NOMO-1 (cell line): ENCODE data around the gene FAM111A.

Experiments
- DNase-seq, 2 experiments: peaks; one replicate each; lab custom pipeline; 2025; ENCODE audit not compliant: unreplicated experiment in 2 of 2; lab: John Stamatoyannopoulos, UW

FAM111A gene

DNA sequence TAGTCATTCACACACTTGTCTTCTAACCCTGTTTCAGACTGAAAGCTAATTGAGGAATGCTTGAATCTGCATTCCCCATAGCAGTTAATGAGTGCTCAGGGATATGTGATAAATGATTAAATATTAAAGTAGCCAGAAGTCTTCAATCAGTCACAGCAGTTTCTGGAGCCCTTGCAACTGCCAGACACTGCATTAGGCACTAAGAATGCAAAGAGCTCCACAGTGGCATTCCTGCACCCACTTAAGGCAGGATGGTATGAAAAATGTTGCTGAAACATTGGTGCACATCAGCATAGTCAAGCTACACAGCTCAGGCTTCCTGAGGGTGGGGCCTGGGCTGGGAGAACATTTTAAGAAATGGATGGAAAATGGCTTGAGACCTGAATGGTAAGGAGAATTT is 35.7 kb downstream of the FAM111A start:
- no peak for DNase-seq

DNA sequence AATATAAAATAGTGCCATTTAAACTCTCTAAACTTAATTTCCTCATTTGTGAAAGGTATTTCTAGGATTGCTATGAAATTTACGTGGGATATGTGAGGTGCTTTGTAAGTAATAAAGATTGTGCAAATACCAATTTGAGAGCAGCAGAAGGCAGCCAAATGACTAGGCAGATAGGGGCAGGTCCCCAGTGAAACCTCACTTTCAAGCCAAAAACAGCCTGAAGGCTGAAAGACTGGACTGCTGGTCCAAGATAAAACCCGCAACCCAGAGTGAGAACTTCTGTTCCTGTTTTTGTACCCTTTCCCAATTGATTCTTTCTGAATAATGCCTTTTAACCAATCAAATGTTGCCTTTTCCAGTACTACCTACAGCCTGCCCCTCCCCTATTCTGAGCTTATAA is 36.5 kb downstream of the FAM111A start:
- no peak for DNase-seq

GRCh38 chr11:59180168-59180776 is 37.6 kb downstream of the FAM111A start:
- DNase-seq, result no peak

DNA sequence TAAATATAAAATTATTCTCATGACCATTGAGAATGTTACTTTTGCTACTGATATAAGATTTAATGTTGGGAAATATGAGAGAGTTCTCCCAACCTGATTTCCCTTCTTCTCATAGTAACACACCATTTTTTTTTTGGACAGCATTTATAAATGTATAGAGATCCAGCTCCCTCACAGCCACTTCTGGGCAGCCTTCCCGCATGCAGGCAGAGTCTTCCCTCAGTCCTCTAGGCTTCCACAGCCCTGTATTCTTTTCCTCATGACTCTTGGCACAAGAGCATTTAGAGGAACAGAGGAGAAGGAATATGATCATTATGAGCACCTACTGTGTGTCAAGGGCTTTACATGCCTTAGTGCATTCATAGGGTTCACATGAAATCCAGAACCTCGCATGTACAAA is 38.3 kb downstream of the FAM111A start:
- DNase-seq, result no peak

- DNase-seq, result no peak
Observed at GRCh38 chr11:59181746-59182456, 39.2 kb downstream of the FAM111A start.

DNA sequence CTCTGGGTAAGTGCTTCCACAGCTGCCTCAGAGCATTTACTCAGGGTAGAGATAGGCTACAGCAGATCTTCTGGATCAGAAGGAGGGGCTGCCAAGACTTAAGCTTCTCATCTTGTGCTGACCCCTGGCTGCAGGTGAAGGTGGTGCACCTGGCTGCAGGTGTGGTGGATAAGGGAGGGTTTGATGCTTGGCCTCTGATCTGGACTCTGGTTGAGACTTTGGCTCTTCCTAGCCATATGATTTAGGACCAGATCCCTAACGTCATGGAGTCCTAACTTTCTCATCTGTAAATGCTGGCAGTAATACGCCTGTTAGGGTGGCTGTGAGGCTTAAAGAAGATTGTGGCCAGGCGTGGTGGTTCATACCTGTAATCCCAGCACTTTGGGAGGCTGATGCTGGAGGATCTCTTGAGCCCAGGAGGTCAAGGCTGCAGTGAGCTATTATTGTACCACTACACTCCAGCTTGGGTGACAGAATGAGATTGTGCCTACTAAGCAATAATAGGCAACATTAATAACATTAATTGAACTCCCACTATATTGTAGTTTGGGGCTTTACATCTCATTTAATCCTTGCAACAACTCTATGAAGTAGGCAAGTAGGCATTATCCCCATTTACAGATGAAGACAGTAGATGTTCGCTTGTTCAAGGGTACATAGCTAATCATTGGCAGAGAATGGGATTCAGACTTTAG is 39.9 kb downstream of the FAM111A start:
- no peak for DNase-seq

- DNase-seq, result no peak
Observed at GRCh38 chr11:59183771-59184170, 41.1 kb downstream of the FAM111A start.

DNA sequence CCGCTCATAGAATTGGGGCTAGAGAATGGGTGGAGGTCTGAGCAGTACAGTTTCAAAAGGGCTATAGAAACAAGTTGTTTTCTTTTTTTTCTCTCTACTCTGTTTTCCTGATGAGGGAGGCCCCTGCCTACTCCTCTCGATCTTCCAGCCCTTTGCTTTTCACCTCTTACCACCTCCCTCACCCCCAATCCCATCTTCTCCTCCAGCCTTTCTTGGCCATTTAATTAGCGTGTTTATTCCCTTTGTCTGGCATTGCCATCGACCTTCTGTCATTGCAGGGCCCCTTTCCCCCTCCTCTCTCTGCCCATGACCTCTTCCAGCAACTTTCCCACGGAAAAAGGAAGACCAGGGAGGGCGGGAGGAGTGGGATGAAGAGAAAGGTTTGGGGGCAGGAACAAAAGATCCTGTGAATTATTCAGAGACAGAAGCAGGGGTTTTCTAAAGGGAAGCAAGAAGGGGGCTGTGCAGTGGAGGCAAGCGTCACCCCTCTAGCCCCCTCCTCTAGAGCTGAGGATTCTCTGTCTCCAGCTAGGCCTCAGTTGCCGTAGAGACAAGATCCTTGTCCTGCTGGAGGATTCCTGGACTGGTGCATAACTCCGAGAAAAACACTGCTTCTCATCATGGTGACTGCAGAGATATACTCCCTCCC is 42.2 kb downstream of the FAM111A start:
- no peak for DNase-seq

- DNase-seq, result no peak
Observed at GRCh38 chr11:59185386-59185945, 42.8 kb downstream of the FAM111A start.

DNA sequence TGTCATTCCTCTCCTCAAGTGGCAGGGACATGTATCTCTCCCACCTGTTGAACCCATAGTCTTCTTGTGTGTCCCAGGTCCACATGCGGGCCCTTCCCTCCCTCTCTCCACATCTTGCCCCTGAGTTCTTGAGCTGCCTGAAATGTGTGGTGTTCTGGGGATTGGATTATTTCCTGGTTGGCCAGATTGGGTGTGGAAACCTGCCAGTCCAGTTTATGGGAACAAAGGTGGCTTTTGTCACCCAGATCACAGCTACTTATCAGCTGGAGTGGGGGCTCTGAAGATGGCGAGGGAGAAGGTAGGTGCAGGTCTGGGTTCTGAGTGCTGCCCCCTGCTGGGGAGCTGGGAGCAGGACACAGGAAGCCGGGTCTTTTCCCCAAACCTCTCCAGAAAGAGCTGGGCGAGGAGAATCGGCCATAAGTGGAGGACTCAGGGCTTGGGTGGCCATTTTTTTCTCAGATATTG is 43.5 kb downstream of the FAM111A start:
- no peak for DNase-seq

DNA sequence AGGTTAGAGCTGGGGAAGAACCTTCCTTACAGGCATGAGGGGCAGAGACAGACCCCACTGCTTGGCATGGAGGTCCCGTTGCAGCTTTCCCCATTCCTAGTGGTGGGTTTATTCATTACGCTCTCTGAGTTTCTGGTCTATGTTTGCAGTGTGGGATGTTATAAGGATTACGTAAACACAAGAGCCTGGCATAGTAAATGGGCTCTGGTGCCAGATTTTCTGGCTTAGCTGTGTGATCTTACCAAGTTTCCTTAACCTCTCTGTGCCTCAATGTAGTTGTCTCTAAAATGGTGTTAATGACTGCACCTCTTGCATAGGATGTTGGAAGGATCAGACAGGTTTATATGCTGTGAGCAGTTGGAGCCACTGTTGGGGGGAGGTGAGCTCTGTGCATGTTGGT is 44.4 kb downstream of the FAM111A start:
- DNase-seq, result no peak

GRCh38 chr11:59187587-59187986 is 44.9 kb downstream of the FAM111A start:
- peak in 1 of 2 experiments; percentile 15 for DNase-seq

GRCh38 chr11:59188954-59189353 is 46.3 kb downstream of the FAM111A start:
- DNase-seq, result no peak

GRCh38 chr11:59189986-59190385 is 47.3 kb downstream of the FAM111A start:
- DNase-seq, result no peak

- DNase-seq, result no peak
Observed at GRCh38 chr11:59191095-59191494, 48.4 kb downstream of the FAM111A start.

DNA sequence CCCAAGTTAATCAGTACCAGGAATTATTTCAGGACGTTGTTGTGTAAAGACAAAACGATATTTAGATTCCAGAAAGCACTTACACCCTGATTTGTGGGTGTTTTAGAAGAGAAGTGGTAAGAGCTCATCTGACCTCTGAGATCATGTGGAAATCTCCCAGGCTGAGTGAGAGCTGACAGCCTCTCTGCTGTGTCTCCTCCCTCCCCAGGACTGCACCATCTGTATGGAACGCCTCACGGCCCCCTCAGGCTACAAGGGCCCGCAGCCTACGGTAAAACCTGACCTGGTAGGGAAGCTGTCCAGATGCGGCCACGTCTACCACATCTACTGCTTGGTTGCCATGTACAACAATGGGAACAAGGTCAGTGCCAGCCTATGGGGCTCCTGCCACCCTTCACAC is 49.2 kb downstream of the FAM111A start:
- no peak for DNase-seq

- DNase-seq, result no peak
Observed at GRCh38 chr11:59192446-59193020, 49.9 kb downstream of the FAM111A start.

DNA sequence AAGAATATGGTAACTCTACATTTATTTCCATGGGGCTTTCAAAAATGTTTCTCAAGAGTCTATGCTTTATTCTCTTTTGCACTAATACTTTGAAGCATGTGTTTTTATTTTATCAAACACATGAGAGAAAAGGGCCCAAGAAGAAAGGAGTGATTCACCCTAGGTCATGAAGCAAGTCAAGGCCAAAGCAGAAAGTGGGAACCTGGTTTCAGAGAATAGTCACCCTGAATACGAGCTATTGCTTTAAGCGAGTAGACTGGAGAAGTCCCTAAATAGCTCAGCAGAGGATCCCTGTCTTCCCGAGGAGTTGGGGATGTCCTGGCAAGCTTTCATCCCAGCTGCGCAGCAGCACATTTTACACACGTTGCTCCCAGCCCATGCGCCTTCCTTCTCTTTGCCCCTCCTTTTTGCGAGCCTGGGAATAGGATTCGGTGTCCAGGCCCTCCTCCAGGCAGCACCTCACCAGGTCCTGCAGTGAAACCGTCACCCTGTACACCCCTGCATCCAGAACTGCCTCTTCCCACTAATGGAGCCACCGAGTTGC is 51.0 kb downstream of the FAM111A start:
- DNase-seq, result no peak

DNA sequence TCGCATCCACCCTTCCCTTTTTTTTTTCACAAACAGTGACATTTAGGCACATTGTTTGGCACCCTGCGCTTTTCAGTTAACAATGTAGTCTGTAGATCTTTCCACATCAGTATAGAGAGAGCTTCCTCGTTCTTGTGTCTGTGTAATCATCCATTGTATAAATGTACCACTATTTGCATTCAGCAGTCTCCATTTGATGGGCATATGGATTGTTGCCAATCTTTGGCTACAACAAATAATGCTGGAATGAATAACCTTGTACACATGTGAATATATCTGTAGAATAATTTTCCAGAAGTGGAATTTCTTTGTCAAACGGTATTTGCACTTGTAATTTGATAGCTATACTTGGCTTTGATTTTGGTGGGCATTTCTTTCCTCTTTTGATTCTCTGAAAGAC is 52.9 kb downstream of the FAM111A start:
- no peak for DNase-seq

DNA sequence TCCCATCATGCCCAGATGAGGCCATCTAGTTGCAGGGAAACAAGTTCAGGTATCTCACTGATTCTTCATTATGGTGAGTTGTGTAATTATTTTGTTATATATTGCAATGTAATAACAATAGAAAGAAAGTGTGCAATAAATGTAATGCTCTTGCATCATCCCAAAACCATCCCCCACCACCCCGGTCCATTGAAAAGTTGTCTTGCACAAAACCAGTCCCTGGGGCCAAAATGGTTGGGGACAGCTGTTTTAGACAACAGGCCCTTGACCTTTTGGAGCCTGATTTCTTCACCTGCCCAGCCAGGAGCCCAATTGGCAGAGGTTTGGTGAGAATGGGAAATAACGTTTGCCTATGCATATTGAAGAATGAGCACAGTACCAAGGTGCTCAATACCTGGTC is 54.1 kb downstream of the FAM111A start:
- DNase-seq, result no peak

DNA sequence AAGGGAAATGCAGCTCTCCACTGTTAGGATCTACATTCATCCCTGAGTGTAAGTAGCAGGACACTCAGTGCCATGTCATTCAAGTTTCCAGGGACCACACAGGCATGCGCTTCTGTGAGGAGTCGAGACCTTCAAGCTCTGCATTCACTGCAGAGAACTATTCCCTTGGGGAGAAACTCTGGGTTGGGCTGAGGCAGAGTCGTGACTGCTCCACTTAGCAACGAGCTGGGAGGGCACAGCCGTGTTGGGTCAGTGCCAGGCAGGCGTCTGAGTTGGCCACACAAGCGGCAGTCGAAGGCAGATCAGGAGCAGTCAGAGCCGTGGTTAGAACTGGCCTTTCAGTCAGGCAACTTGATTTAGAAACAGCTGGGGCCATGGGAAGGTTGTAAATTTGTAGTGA is 55.3 kb downstream of the FAM111A start:
- DNase-seq, result no peak
